NCI-H2107 (cell line): ENCODE measurements around the gene SGPP1.
"Not testable (repeated sequence)": the region's sequence is repeated elsewhere in the genome, so short reads cannot be mapped to it uniquely, and the experiment has no call there.

Experiments
- DNase-seq: peaks from one replicate; lab custom pipeline; 2025; lab: John Stamatoyannopoulos, UW

SGPP1 gene

DNA sequence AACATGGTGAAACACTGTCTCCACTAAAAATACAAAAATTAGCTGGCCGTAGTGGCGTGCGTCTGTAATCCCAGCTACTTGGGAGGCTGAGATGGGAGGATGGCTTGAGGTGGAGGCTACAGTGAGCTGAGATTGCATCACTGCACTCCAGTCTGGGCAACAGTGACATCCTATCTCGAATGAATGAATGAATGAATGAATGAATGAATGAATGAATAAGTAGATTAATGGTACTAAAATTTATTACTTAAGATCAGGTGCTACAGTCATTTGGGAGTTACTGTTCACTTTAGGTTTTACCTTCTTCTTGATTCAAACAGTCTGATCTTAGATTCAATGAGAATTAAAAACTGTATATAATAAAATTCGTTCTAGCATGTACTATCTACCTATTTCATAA is 54.6 kb downstream of the SGPP1 start:
- DNase-seq: no peak

DNA sequence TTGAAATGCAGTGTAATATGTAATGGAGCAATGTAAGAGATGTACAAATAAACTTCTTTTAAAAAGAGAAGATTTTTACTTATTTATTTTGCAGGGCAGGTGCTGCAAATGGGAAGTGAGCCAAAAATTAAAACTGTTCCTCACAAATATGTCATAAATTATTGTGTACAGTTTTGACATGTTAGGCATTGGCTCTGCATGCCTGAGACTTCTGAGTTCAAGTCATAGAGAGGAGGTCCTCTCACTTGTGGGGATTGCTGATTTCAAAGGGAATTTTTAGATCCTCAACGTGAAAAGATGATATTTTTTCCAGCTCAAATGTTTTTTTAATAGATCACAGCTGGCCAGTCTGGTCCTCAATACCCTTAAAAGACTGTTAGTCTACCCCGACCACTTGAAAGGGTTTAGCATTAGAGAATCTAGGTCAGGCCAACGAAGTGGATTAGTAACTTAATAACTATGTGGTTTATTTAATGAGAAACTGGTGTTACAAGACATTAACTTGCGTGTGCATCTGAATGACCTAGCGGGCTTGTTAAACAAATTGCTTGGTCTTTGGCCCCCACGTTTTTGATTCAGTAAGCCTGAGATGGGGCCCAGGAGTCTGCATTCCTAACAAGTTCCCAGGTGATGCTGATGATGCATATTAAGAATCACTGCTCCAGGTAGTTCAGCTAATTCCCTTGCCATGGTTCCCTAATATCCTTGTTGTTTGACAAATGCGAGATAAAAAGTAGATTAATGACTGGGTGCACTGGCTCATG is 55.3 kb downstream of the SGPP1 start:
- DNase-seq: no peak

DNA sequence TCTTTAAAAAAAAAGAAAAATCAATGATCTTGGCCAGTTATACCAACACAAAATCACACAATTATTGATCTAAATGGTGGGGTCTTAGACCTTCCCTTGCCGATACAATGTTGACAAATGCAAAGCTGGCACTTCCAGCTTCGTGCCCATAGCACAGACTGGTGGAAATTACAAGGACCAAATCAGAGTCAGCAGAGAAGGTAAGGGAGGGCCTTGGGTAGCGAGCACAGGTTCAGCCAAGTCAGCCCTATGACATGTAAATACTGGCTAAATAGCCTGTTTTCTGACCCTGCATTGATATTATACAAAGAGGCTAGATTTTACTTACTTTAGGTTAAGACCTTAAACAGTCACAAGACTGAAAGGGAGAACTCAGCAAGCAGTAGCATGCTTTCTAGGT is 55.9 kb downstream of the SGPP1 start:
- DNase-seq: no peak

DNA sequence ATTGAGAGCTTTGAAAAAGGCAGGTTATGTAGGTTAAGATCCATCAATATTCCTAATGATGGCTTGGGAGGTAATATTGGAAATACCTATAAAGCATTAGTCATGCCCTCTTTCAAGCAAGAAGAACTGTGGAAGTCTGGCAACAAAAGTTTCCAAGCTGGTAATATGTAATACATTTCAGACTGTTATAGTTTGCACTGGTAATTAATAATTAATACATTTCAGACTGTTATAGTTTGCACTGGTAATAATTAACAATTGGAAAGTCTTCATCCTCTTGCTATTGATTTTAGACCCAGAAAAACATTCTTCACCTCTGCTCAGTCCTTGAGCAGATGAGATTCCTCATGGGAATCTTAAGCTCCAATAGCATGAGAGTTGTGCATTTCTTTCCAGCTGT is 57.2 kb downstream of the SGPP1 start:
- no peak for DNase-seq

DNA sequence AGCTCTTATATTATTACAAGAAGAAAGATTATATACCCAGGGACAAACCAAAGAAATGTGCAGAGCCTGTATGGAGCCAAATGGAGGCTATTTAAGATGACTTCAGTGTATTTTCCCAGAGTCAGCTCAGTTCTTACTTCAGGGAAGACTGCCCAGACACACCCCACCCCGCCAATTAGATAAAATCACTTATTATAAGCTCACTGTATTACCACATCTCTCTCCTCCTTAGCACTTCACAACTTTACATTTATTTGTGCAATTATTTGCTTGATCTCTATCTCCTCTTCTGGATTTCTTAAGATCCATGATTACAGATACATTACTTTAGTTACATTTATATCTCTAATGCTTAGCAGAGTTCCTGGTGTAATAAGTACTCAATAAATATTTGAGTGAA is 61.5 kb downstream of the SGPP1 start:
- no peak for DNase-seq

DNA sequence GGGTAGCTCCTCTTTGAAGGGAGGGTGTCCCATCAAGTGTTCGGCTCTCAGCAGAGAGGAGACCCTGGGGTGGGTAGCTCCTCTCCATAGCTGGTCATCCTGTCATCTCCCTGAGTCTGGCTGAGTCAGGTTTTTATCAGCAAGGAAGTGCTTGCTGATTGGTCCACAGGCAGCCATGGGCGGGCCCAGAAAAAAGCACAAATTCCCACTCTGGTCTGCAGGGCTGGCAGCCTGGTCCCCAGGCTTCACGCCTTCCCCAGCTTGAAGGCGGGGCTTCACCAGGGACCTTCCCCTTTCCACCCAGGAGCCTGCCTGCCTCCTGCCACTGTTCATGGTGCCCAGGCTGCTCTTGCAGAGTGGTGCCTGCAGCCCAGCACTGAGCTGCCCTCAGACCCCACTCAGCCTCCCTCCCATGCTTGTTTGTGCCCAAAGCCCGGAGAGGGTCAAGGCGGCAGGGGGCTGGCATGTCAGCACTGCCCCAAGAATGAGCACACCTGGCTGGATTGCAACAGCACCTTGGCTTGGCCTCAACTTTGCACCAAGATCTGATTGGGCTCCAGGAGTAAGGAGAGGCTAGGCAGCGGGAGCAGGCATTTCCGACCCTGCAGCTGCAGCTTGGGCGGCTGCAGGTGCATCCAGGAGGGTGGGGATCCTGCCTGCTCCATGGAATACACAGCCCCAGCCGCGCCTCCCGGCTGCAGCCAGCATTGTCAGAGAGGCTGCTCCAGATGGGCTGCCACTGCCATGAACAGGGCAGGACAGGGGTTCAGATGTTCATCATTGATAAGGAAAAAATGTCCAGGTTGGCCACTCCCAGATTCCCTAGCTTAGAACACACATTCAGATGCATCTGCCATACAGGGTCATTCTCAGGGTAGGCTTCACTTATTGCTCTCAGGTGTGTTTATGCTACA is 64.2 kb downstream of the SGPP1 start:
- DNase-seq: no peak

DNA sequence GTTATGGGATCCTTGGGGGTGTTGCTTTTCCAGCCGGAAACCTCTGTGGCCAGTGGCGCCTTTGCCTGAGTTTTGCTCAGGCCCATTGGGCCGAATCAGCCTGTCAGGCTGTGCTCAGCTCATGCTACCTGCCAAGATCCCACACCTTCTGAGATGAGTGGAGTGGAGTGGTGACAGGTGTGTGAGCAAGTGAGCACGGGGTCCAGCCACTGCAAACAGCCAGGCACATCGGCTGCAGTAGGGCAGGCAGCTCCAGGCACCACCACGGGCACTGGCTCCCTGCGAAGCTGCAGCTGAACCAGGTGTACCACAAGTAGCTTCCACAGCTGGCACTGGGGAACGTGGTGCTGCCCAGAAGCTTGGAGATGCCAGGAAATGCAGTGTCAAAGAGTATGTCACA is 65.1 kb downstream of the SGPP1 start:
- DNase-seq: no peak

DNA sequence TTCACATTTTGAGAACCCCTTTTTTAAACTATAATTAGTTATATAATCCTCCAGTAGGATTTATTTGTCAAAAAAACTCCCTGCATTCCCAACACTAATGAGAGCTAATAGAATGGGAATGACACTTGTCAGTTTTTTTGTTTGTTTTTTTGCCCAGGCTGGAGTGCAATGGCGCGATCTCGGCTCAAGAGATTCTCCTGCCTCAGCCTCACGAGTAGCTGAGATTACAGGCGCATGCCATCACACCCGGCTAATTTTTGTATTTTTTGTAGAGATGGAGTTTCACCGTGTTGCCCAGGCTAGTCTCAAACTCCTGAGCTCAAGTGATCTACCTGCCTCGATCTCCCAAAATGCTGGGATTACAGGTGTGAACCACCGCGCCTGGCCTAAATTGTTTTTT is 66.0 kb downstream of the SGPP1 start:
- not testable (repeated sequence) for DNase-seq

DNA sequence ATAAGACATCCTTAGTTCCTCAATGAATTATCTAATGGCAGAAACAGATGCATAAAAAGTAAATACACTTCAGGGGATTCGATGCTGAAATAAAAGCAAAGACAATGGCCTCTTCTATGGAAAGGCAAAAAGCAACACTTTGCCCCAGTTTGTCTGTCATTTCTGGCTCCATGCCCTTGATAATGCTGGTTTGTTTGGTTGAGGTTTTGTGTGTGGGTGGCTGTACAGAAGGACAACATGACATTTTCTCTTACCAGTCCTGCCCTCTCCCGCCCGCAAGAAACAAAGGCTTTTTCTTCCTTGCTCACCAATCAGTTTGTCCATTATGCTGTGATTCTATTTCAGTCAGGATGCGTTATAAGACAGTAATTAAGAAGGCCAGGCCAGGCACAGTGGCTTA is 68.1 kb downstream of the SGPP1 start:
- no peak for DNase-seq

DNA sequence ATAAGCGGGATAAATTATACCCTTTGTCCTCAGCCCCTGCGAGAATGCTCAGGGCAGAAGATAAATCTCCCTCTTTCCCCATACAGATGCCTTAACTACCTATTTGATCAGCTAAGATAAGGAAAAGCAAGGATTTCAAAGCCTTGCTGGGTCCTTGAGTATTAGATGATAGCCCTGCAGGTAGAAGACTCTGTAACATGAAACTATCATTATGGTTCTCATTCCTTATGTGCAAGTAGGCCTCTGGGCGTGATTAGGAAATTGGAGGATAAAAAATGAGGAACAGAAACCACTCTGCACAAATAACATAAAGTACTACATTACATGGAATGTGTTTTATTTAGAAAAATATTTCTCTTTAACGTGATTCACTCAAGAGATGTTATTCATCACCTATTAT is 71.7 kb downstream of the SGPP1 start:
- no peak for DNase-seq

DNA sequence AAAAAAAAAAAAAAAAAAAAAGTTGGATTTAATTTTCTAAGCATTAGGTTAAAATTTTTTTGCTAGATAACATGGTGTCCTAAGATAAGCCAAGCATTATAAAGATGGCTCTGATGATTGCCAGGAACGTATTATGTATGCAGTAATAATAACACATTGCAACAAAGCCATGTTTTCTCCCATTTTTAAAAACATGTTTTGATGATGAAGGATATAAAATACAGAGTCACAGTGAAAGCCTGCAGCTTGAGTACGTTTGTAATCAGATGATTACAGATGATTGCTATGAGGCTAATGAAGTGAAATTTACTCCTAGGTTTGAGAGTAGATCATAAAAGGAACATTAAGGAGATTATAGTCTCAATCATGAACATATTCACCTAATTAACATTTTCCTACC is 72.9 kb downstream of the SGPP1 start:
- no peak for DNase-seq

DNA sequence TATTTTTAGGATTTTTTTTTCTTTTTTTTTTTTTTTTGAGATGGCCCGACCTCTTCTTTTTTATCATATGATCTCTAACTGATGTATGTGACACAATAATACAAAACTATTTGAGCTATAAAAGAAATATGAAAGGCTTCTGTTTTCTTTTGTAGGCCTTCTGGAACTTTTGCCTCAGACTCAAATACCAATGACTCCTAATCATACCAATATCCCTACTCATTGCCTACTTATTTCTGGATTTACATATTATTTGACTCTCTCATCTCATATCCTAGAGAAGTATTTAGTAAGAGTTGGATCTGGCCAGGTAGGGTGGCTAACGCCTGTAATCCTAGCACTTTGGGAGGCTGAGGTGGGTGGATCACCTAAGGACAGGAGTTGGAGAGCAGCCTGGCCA is 73.5 kb downstream of the SGPP1 start:
- no peak for DNase-seq

DNA sequence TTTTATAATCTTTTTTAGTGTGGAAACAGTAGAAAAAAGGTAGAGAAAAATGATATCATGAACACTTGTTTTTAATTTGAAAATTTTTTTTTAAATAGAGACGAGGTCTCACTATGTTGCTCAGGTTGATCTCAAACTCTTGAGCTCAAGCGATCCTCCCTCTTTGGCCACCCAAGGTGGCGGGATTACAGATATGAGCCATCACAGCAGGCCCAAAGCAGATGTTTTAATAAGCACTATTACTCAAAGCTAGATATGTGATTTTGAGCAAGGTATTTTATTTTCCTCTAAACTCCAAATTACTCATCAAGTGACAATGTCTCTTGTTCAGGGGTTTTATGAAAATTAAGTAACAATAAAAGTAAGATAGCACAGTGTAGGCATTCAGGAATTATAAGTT is 75.5 kb downstream of the SGPP1 start:
- no peak for DNase-seq

DNA sequence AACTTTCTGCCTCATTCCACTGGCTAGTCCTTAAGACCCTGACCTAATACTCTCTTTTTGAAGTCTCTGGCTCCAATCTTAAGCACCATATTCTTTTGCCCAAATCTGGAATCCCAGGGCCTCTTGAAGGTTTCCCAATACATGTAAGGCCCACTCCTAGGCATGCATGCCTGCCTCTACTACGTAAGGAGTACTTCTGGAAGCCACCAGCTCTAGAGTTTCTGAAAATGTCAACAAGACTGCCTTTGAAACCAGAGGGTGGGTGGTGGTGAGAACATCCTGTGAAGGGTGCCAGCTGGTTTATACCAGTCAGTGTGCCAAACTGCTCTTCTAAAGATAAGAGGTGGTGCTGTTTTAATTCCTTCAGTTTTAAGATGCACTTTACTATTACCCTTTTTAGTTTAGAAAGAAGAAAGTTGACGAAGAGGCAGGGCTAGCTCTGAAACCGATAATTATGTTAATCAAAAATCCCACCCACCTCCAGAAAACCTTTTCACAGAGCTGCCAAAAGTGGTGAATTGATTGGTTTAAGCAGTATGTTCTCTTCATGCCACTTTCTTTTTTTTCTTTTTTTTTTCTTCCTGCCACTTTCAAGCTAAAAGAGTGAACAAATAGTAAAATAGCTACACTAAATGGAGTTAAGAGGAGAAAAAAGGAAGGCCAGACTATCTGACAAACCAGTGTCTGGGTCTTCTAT is 77.5 kb downstream of the SGPP1 start:
- no peak for DNase-seq

DNA sequence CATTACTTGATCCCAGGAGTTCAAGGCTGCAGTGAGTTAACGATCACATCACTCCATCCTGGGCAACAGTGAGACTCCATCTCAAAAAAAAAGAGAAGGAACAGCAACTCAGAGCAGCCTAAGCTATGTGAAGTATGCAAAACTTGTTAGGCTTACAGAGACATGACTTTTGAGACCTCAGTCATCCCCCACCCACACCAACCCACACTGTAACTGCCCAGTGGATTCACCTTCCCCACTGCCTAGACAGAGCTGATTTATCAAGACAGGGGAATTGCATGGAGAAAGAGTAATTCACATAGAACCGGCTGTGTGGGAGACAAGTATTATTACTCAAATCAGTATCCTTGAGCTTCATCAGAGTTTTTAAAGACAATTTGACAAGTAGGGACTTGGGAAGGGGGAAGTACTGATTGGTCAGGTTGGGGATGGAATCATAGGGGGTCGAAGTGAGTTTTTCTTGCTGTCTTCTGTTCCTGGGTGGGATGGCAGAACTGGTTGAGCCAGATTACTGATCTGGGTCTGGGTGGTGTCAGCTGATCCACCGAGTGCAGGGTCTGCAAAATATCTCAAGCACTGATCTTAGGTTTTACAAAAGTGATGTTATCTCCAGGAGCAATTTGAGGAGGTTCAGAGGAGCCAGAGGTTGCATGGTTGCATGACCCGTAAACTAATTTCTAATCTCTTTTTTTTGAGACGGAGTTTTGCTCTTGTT is 80.0 kb downstream of the SGPP1 start:
- no peak for DNase-seq

DNA sequence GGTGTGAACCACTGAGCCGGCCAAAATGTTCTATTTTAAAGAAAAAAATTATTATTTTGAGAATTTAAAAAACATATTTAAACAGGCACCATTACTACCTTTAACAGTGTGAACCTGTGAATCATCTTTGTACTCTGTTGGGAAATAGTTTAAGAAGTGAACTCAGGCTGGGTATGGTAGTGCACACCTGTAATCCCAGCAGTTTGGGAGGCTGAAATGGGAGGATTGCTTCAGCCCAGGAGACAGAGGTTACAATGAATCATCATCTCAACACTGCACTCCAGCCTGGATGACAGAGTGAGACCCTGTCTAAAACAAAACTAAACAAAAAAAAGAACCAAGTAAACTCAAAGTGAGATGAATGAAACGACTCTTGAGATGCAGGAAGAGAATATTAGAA is 83.1 kb downstream of the SGPP1 start:
- DNase-seq: no peak

DNA sequence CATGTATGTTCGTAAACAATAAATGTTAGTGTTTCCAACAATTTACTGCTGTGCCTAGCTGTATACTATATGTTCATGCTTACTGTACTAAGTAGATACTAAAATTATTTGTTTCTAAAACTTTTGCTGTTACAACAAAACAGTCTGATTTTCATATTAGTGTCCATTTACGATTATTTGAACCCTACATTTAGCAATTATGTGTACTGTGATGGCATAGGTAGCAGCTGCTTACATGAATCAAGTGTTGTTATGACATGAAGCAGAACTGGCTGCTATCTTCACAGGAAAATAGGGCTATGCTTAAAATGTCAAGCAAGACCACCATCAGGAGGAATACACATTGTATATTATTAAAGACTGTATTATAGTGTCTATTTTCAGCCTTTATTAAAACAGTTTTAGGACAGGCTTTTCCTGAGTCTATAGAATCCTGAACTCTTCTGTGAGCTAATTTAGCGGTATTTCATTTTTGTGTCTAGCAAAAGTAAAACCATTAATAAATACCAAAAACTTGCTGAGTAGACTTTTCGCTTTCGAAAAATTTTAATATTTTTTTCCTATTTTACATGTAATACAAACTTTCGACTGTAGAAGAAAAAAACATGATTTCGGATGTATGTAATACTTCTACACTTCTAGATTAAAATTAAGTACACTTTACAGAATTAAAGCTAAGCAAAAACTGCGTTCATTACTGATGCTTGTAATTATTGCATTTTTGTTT is 85.0 kb downstream of the SGPP1 start:
- DNase-seq: no peak

DNA sequence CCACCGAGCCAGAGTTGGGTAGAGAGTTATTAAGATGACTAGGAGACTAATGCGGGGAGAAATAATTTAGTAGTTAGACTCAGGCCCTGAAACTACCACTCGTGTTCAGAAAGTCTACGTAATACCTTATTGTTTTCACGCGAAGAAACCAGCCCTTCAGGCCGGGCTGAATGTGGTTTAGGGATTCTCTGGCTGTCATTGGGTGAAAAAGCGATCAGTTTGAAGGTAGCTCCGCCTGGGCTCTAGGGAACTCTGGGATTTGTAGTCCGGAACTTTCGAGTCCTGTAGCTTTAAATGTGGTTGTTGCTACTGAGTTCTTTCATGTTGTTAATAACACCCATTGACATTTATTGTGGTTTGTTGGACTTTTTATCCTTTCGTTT is 85.6 kb downstream of the SGPP1 start:
- peak; percentile 96 for DNase-seq

DNA sequence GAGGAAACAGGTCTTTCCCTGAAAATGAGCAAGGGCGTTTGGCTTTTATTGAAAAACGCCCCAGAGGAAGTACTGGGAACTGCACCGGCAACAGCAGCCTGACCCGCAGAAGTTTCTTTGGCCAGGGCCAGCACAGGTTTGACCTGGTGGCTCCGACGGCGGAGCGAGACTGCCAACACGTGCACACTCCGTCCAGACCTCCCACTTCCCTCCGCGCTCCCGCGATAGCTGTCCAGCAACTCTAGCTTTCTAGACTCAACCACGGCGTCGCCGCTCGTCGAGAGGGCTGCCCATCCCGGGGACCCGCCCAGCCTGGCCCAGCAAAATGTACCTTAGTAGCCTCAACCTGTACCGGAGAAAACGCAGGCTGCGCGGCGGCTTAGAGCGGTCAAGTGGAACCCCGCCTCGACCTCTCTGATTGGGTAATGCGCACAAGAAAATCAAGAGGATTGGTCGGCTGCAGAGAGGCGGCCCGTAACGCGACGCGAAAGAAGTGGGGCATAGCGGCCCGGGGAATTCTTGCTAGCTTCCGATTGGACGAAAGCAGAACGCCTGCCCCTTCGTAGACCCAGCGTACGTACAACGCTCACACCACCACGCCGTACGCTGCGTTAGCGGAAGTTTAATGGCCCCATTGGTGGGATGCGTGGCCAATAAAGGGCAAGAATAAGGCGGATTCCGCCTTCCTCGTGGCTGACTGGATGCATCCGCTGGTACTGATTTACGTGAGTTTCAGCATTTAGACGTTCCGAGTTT is 86.2 kb downstream of the SGPP1 start, which contains the start of gene WDR89:
Gene WDR89 (minus strand): TSS at position 399 of the 756 bp plus-strand sequence. CDS start 41,929 bp downstream, outside the sequence.
- peak; percentile 100 for DNase-seq

DNA sequence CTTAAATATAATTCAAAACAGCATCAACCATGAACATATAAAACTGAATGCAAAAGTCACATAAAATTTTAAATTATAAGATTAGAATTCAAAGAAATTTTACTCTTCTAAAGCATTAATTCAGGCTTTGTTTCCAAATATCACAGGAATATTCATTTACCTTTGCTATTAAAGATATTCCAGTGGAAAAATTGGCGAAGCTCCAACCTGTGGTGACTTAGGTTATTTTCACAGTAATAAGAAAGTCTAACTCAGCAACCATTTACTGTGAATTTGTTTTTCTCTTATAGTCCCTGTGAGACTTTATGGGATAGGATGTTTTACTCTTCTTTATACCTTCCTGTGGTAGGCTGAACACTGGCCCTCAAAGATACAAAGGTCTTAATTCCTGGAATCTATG is 89.4 kb downstream of the SGPP1 start:
- no peak for DNase-seq
